ENCODE data around the gene NEDD4L. TPM values are rescaled to one million over a fixed set of nuclear protein-coding genes. Genes with fewer than 3 reads are reported as not detected.
A peak's percentile ranks its signal among the peaks of the same experiment; 100 is the strongest.

Gene NEDD4L
- total RNA-seq, 4 donors from 2014 or later = 22.7 to 39.9 (median 34.7) TPM

- Histone ChIP-seq H3K36me3 (no peaks in the 10 kb centered on the region), H3K27me3 (no peaks in the 10 kb centered on the region), H3K9me3 (peaks cover 0 to under 1% (median 0%) of the 10 kb centered on the region in 4 donors), H3K27ac (replicated peaks in 1 of 4) (peak overlapping the region; percentile 44 to 70 (median 61)), H3K4me3 (no peak overlapping the region), H3K4me1 (peaks cover 37 to 66% (median 54%) of the 10 kb centered on the region in 4 donors)
- WGBS = 91% methylated on average over 6 of the region's 6 CpGs
- TF ChIP-seq CTCF (IDR thresholded peaks at IDR 0.05) (no peak), POLR2A (IDR thresholded peaks at IDR 0.05; ENCODE audit: low read depth) (no peak), EP300 (IDR thresholded peaks at IDR 0.05) (no peak), POLR2AphosphoS5 (IDR thresholded peaks at IDR 0.05) (no peak)
- intact Hi-C loops (cut with DNase I) = no loop called here
- no peak for DNase-seq (ENCODE audit: extremely low spot score)
These were observed 267.4 kb downstream of the NEDD4L start for GRCh38 chr18:58311390-58311789.

GRCh38 chr18:58313491-58314032, 269.5 kb downstream of the NEDD4L start:
- Histone ChIP-seq H3K27me3 (no peaks in the 10 kb centered on the region), H3K9me3 (no peaks in the 10 kb centered on the region), H3K27ac (replicated peaks in 1 of 4) (peak overlapping the region; percentile 77 to 81 (median 78)), H3K4me3 (no peak overlapping the region), H3K36me3 (no peaks in the 10 kb centered on the region), H3K4me1 (peaks cover 51 to 70% (median 67%) of the 10 kb centered on the region in 4 donors)
- no peak for DNase-seq (ENCODE audit: extremely low spot score)
- intact Hi-C loops (cut with DNase I) = no loop called here
- WGBS = 65% methylated on average over 5 of the region's 5 CpGs
- TF ChIP-seq CTCF (IDR thresholded peaks at IDR 0.05) (no peak), POLR2A (IDR thresholded peaks at IDR 0.05; ENCODE audit: low read depth) (no peak), EP300 (IDR thresholded peaks at IDR 0.05) (no peak), POLR2AphosphoS5 (IDR thresholded peaks at IDR 0.05) (no peak)

GRCh38 chr18:58314284-58314683, 270.3 kb downstream of the NEDD4L start:
- 49% methylated on average over 7 of the region's 7 CpGs for WGBS
- intact Hi-C loops (cut with DNase I) = no loop called here

GRCh38 chr18:58315041-58315440, 271.0 kb downstream of the NEDD4L start:
- peaks cover 46 to 61% (median 57%) of the 10 kb centered on the region in 4 donors for H3K4me1 ChIP-seq
- DNase-seq (ENCODE audit: extremely low spot score) = no peak
- H3K4me3 ChIP-seq = no peak overlapping the region
- no peaks in the 10 kb centered on the region for H3K36me3 ChIP-seq
- H3K27ac ChIP-seq (replicated peaks in 1 of 4) = peak overlapping the region; percentile 77 to 81 (median 78)
- intact Hi-C loops (cut with DNase I) = loop anchor here (5.0 kb wide), 2 partner anchors 268 to 438 kb away; no protein-coding TSS in a partner anchor
- H3K27me3 ChIP-seq = no peaks in the 10 kb centered on the region
- no peak for TF ChIP-seq EP300 (IDR thresholded peaks at IDR 0.05)
- no peak for TF ChIP-seq CTCF (IDR thresholded peaks at IDR 0.05)
- no peak for TF ChIP-seq POLR2AphosphoS5 (IDR thresholded peaks at IDR 0.05)
- no peak for TF ChIP-seq POLR2A (IDR thresholded peaks at IDR 0.05; ENCODE audit: low read depth)
- no peaks in the 10 kb centered on the region for H3K9me3 ChIP-seq
- WGBS = 94% methylated on average over 8 of the region's 8 CpGs

More at GRCh38 chr18:58314284-58314683, 270.3 kb downstream of the NEDD4L start:
- TF ChIP-seq POLR2A (IDR thresholded peaks at IDR 0.05; ENCODE audit: low read depth) (no peak), POLR2AphosphoS5 (IDR thresholded peaks at IDR 0.05) (peak; percentile 70 to 84)
- Histone ChIP-seq H3K27me3 (no peaks in the 10 kb centered on the region), H3K27ac (replicated peaks in 1 of 4) (peak overlapping the region; percentile 77 to 81 (median 78)), H3K4me1 (peaks cover 51 to 69% (median 64%) of the 10 kb centered on the region in 4 donors), H3K9me3 (no peaks in the 10 kb centered on the region), H3K36me3 (no peaks in the 10 kb centered on the region), H3K4me3 (no peak overlapping the region)
- no peak for DNase-seq (ENCODE audit: extremely low spot score)

- no peak for DNase-seq (ENCODE audit: extremely low spot score)
- intact Hi-C loops (cut with DNase I) = loop anchor here (5.0 kb wide), 2 partner anchors 268 to 438 kb away; no protein-coding TSS in a partner anchor
- no peak for TF ChIP-seq CTCF (IDR thresholded peaks at IDR 0.05)
- peak; percentile 18 to 55 for TF ChIP-seq POLR2AphosphoS5 (IDR thresholded peaks at IDR 0.05)
These were observed 271.8 kb downstream of the NEDD4L start for GRCh38 chr18:58315739-58316215.

More at GRCh38 chr18:58315739-58316215, 271.8 kb downstream of the NEDD4L start:
- Histone ChIP-seq H3K9me3 (no peaks in the 10 kb centered on the region), H3K27me3 (no peaks in the 10 kb centered on the region), H3K27ac (replicated peaks in 1 of 4) (peak overlapping the region; percentile 77 to 81 (median 78)), H3K36me3 (no peaks in the 10 kb centered on the region), H3K4me1 (peaks cover 46 to 54% (median 51%) of the 10 kb centered on the region in 4 donors), H3K4me3 (no peak overlapping the region)
- 75% methylated on average over 15 of the region's 15 CpGs for WGBS

Measured in esophagus muscularis mucosa (tissue), 4 donors.